Upper lobe of left lung (tissue), 6 donors: ENCODE data around the gene KCNK1. TPM values are rescaled to one million over a fixed set of nuclear protein-coding genes. Genes with fewer than 3 reads are reported as not detected.
"Not testable (repeated sequence)": the region's sequence is repeated elsewhere in the genome, so short reads cannot be mapped to it uniquely, and the experiment has no call there.

Experiments used
- ATAC-seq, 2 donors: fragments of 200-7000 bp; cut with Tn5 transposase; one replicate each; pipeline ENCODE4 v1.9.1; 2022; ENCODE audit warnings: mild to moderate bottlenecking in 2 of 2, moderate library complexity in 2 of 2; ENCODE audit not compliant: low FRiP score in 2 of 2
- DNase-seq, 2 donors: peaks; one replicate each; pipeline ENCODE4 v3.0.0-alpha.2; 2019 to 2020
- H3K27ac ChIP-seq, 4 donors: fragments of 200-600 bp; sonication (generic); one replicate each; pipeline ENCODE4 v1.5.1; 2016 to 2019
- H3K27me3 ChIP-seq, 4 donors: fragments of 200-600 bp; sonication (generic); one replicate each; pipeline ENCODE4 v1.5.1; 2017 to 2019
- H3K36me3 ChIP-seq, 4 donors: fragments of 200-600 bp; sonication (generic); one replicate each; pipeline ENCODE4 v1.5.1; 2016 to 2019
- H3K4me1 ChIP-seq, 4 donors: fragments of 200-600 bp; sonication (generic); one replicate each; pipeline ENCODE4 v1.5.1; 2018 to 2019
- H3K4me3 ChIP-seq, 4 donors: fragments of 200-600 bp; sonication (generic); one replicate each; pipeline ENCODE4 v1.5.1; 2017 to 2019; ENCODE audit warnings: mild to moderate bottlenecking in 2 of 4, moderate library complexity in 1 of 4
- H3K9me3 ChIP-seq, 4 donors: fragments of 200-600 bp; sonication (generic); one replicate each; pipeline ENCODE4 v1.5.1; 2018 to 2019
- CTCF ChIP-seq, 6 experiments: fragments of 450-650 bp in 4 of 6; fragments of 200-600 bp in 2 of 6; sonication (generic) in 2 of 6; IDR thresholded peaks; one replicate each; pipeline ENCODE4 v1.5.1; 2016 to 2019; ENCODE audit warnings: antibody characterized with exemption in 6 of 6
- EP300 ChIP-seq, 4 donors: sonication (generic); formaldehyde crosslinking; IDR thresholded peaks; one replicate each; pipeline ENCODE4 v1.5.1; 2017; ENCODE audit warnings: antibody characterized with exemption in 4 of 4, control low read depth in 2 of 4
- POLR2A ChIP-seq, 4 donors: fragments of 450-650 bp; IDR thresholded peaks; one replicate each; pipeline ENCODE4 v1.5.1; 2016 to 2017; ENCODE audit warnings: antibody characterized with exemption in 4 of 4, mild to moderate bottlenecking in 2 of 4
- POLR2AphosphoS5 ChIP-seq, 2 donors: sonication (generic); formaldehyde crosslinking; IDR thresholded peaks; one replicate each; pipeline ENCODE4 v1.5.1; 2017; ENCODE audit warnings: antibody characterized with exemption in 2 of 2
- WGBS, 2 donors: methylation state at CpG; one replicate each; pipeline ENCODE4 v1.1.5; 2017 to 2018; 5-methylcytosine and 5-hydroxymethylcytosine counted together
- total RNA-seq, 6 donors: library from RNA; depleted of rRNA in 4 of 6; stranded (reverse); fragments of >200 nt in 4 of 6; gene quantifications; one replicate each; pipeline versions ENCODE4 v1.1.0 to v1.2.1, GENCODE V29; 2016 to 2021
- donor health status: DM: no; HTN: no; CAD: no; lungs with moderate emphysema.
- donor health status: DM: no; HTN: yes; CAD: no; lungs with severe emphysema.

The KCNK1 gene
- total RNA-seq, 6 donors from 2014 or later = 6.4 to 25.2 (median 10.5) TPM

- H3K27me3 ChIP-seq = peaks cover 0 to 9% (median 0%) of the 10 kb centered on the region in 4 donors
- no peak for DNase-seq
- 56 to 63% methylated on average over 3 of the region's 3 CpGs for WGBS, 2 donors
- peak overlapping the region in 3 of 4 donors; percentile 49 to 62 (median 56) for H3K4me3 ChIP-seq
- H3K36me3 ChIP-seq = no peaks in the 10 kb centered on the region
- no peaks in the 10 kb centered on the region for H3K9me3 ChIP-seq
- ATAC-seq = no peak
- no peak overlapping the region for H3K27ac ChIP-seq
- TF ChIP-seq POLR2A (IDR thresholded peaks at IDR 0.05) (no peak), CTCF (IDR thresholded peaks at IDR 0.05) (no peak), EP300 (IDR thresholded peaks at IDR 0.05) (no peak), POLR2AphosphoS5 (IDR thresholded peaks at IDR 0.05) (no peak)
- peaks cover 0 to 4% (median 1%) of the 10 kb centered on the region in 4 donors for H3K4me1 ChIP-seq
These were observed 1.7 kb downstream of the KCNK1 start for GRCh38 chr1:233615571-233615970.

GRCh38 chr1:233617025-233617424, 3.1 kb downstream of the KCNK1 start:
- Histone ChIP-seq H3K36me3 (no peaks in the 10 kb centered on the region), H3K27ac (no peak overlapping the region), H3K27me3 (peaks cover 0 to 9% (median 0%) of the 10 kb centered on the region in 4 donors), H3K4me3 (no peak overlapping the region), H3K4me1 (peaks cover 0 to 4% (median 1%) of the 10 kb centered on the region in 4 donors), H3K9me3 (no peaks in the 10 kb centered on the region)
- TF ChIP-seq CTCF (IDR thresholded peaks at IDR 0.05) = no peak
- no peak for TF ChIP-seq POLR2A (IDR thresholded peaks at IDR 0.05)
- TF ChIP-seq POLR2AphosphoS5 (IDR thresholded peaks at IDR 0.05) = no peak
- TF ChIP-seq EP300 (IDR thresholded peaks at IDR 0.05) = no peak
- ATAC-seq (no peak), DNase-seq (no peak)
- 79 to 86% methylated on average over 1 of the region's 1 CpG for WGBS, 2 donors

- not testable (repeated sequence) for DNase-seq, H3K27me3 ChIP-seq, H3K9me3 ChIP-seq, H3K4me1 ChIP-seq, H3K36me3 ChIP-seq, H3K27ac ChIP-seq, H3K4me3 ChIP-seq, ATAC-seq
- 85 to 89% methylated on average over 7 of the region's 7 CpGs for WGBS, 2 donors
These were observed 5.5 kb downstream of the KCNK1 start for GRCh38 chr1:233619414-233619813.

GRCh38 chr1:233620065-233620464, 6.2 kb downstream of the KCNK1 start:
- no peaks in the 10 kb centered on the region for H3K4me1 ChIP-seq

GRCh38 chr1:233621923-233622322, 8.0 kb downstream of the KCNK1 start:
- Histone ChIP-seq H3K9me3 (no peaks in the 10 kb centered on the region), H3K4me1 (no peaks in the 10 kb centered on the region), H3K4me3 (no peak overlapping the region), H3K27ac (no peak overlapping the region), H3K27me3 (no peaks in the 10 kb centered on the region), H3K36me3 (no peaks in the 10 kb centered on the region)
- WGBS, 2 donors = 81 to 93% methylated on average over 3 of the region's 3 CpGs
- ATAC-seq (no peak), DNase-seq (no peak)
- TF ChIP-seq EP300 (IDR thresholded peaks at IDR 0.05) (no peak), CTCF (IDR thresholded peaks at IDR 0.05) (no peak), POLR2AphosphoS5 (IDR thresholded peaks at IDR 0.05) (no peak), POLR2A (IDR thresholded peaks at IDR 0.05) (no peak)

More at GRCh38 chr1:233620065-233620464, 6.2 kb downstream of the KCNK1 start:
- DNase-seq = no peak
- TF ChIP-seq POLR2AphosphoS5 (IDR thresholded peaks at IDR 0.05) (no peak), CTCF (IDR thresholded peaks at IDR 0.05) (no peak), EP300 (IDR thresholded peaks at IDR 0.05) (no peak), POLR2A (IDR thresholded peaks at IDR 0.05) (no peak)
- 91% methylated on average over 2 of the region's 2 CpGs for WGBS, 2 donors
- H3K36me3 ChIP-seq = no peaks in the 10 kb centered on the region
- H3K27me3 ChIP-seq = no peaks in the 10 kb centered on the region
- no peak overlapping the region for H3K27ac ChIP-seq
- ATAC-seq = no peak
- no peaks in the 10 kb centered on the region for H3K9me3 ChIP-seq
- no peak overlapping the region for H3K4me3 ChIP-seq
